Fibroblast of the aortic adventitia (primary cell): Measurements from ENCODE around the gene LRRC28. TPM values are rescaled to one million over a fixed set of nuclear protein-coding genes. Genes with fewer than 3 reads are reported as not detected.

Source experiments
- DNase-seq: peaks from one replicate; pipeline ENCODE4 v3.0.0-alpha.2; 2010; ENCODE audit warnings: low read depth
- H3K4me3 ChIP-seq: 2 replicates; pipeline ENCODE4 v1.5.1; 2011; ENCODE audit warnings: low read depth, mild to moderate bottlenecking, control low read depth, low read length, moderate library complexity
- total RNA-seq: library from RNA; depleted of rRNA; stranded (reverse); fragments of >200 nt; gene quantifications from 2 replicates; pipeline ENCODE4 v1.2.3, GENCODE V29; 2012; ENCODE audit warnings: low replicate concordance
- TF ChIP-seq, protein P1 (sequence below): IDR thresholded peaks from 2 replicates; pipeline ENCODE4 v1.5.1; 2011; ENCODE audit warnings: mild to moderate bottlenecking, low read length, control low read depth, inconsistent platforms; ENCODE audit not compliant: insufficient read depth

The LRRC28 gene
- total RNA-seq, 1 donor: 28.0 TPM

- DNase-seq: no peak
- TF ChIP-seq, protein P1, sequence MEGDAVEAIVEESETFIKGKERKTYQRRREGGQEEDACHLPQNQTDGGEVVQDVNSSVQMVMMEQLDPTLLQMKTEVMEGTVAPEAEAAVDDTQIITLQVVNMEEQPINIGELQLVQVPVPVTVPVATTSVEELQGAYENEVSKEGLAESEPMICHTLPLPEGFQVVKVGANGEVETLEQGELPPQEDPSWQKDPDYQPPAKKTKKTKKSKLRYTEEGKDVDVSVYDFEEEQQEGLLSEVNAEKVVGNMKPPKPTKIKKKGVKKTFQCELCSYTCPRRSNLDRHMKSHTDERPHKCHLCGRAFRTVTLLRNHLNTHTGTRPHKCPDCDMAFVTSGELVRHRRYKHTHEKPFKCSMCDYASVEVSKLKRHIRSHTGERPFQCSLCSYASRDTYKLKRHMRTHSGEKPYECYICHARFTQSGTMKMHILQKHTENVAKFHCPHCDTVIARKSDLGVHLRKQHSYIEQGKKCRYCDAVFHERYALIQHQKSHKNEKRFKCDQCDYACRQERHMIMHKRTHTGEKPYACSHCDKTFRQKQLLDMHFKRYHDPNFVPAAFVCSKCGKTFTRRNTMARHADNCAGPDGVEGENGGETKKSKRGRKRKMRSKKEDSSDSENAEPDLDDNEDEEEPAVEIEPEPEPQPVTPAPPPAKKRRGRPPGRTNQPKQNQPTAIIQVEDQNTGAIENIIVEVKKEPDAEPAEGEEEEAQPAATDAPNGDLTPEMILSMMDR: no peak
- H3K4me3 ChIP-seq: no peak overlapping the region
These were observed 117.5 kb downstream of the LRRC28 start for GRCh38 chr15:99368743-99369142.

DNA sequence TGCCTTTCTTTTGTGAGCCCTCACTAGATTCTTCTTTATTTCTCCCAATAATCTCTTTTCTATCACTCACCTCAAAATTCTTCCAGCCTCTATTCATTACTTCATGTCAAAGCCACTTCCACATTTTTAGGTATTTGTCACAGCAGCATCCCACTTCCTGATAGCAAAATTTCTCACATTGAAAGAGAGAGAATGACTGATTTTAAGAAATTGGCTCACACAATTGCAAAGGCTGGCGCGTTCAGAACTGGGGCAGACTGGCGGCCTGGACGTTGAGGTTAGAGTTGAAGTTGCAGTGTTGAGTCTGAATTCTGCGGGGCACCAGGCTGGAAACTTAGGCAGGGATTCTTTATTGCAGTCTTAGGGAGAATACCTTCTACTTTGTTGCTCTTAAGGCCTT, 117.9 kb downstream of the LRRC28 start:
- DNase-seq: no peak
- no peak overlapping the region for H3K4me3 ChIP-seq
- TF ChIP-seq, protein P1: no peak

GRCh38 chr15:99371180-99372103, 120.2 kb downstream of the LRRC28 start:
- DNase-seq: peak; percentile 82
- TF ChIP-seq, protein P1: peak; percentile 5
- no peak overlapping the region for H3K4me3 ChIP-seq

DNA sequence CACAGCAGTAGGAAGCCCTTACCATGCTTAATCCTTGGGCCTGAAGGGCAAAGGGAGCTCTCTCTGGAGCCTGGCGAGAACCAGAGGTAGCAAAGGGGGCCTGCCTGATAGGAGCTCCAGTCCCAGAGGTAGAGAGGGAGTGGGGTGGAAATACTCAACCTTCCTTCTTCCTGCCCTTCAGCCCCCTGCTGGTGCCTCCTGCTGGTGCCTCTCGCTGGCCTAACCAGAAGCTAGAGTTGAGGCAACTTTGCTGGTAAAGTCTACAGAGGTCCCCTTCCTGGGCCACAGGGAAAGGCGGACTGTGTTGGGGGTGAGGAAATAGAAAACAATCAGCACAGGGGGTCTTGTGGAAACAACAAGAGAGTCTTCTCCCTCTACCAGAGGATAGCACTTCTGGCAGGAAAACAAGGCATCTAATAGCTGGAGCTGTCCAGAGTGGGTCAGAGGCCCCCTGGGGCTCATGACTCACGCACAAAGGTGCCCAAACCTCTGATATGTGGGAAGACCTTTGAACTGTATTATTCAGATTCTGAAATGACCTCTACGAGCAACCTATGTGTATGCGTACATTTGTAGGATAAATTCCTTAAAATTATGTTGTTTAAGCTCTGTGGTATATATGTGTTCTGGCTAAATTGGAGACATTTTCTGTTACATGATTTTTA, 133.9 kb downstream of the LRRC28 start:
- TF ChIP-seq, protein P1: peak; percentile 18
- DNase-seq: peak; percentile 17
- H3K4me3 ChIP-seq: no peak overlapping the region

- TF ChIP-seq, protein P1: no peak
- peak; percentile 81 for DNase-seq
- no peak overlapping the region for H3K4me3 ChIP-seq
These were observed 134.6 kb downstream of the LRRC28 start for GRCh38 chr15:99385865-99386264.

DNA sequence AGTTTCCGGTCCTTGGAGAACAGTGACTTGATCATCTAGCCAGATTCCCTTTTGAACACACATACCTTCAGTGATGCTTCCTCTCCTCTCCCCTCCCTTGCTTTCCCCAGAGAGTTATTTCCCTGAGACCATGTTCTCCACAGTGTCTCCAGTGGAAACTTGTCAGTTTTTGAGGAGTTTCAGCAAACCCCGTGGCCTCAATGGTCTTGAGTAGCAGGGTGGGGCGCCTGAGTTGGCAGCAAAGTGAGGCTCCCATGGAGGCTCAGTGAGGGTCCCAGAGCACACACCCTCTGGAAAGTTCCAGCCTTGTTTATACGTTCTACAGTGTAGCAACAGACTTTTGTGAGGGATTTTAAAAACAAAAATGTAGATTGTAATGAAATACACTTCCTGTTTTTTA, 135.1 kb downstream of the LRRC28 start:
- TF ChIP-seq, protein P1: no peak
- no peak for DNase-seq
- H3K4me3 ChIP-seq: no peak overlapping the region
